Mucosa of gallbladder (tissue), 1 donor: ENCODE data around the gene SLX1A. TPM values are rescaled to one million over a fixed set of nuclear protein-coding genes. Genes with fewer than 3 reads are reported as not detected.
"Not testable (repeated sequence)": the region's sequence is repeated elsewhere in the genome, so short reads cannot be mapped to it uniquely, and the experiment has no call there.

ENCODE experiments used
- DNase-seq: peaks from one replicate; pipeline ENCODE4 v3.0.0-alpha.2; 2020; ENCODE audit warnings: low spot score
- total RNA-seq: library from RNA; stranded (reverse); gene quantifications from one replicate; pipeline ENCODE4 v1.2.1, GENCODE V29; 2021
- donor health status: DM: no; HTN: no; CAD: no.

SLX1A gene
- total RNA-seq, 1 donor from 2014 or later, result 70.4 TPM

DNA sequence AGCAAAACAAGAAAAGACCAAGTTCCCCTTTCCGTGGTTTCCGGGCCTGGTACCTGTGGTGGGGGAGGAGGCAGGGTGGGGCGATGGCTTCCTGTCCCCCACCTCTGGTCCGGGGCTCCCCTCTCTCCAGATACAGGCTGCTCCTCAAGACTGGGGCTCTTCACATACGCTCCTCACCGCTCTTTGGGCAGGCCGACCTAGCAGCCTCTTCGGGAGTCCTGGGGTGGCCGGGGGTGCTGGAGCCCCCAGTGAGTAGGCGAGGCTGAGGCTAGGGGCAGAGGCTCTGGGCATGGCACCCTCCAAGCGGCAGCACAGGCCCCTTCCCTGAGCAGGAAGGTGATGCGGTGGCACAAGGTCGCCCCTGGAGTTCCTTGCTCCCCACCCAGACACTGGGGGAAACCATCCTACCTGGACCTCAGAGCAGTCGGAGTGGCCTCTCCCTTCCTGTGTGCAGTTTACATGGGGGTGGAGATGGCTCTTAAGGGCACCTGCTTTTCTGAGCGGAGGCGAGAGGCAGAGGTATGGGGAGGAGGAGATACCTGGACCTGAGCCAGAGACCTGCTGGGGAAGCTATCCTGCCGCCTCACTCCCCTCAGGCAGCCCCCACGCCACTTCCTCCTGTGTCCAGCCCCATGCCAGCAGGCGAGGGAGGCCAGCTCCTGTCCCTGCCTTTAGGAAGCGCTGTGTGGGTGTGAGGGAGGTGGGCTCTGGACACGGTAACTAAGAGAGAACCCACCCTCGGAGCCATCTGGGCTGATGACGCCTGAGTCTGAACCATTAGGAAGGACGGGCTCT lies 9.4 kb upstream of the SLX1A start:
- DNase-seq, result peak; percentile 34

DNA sequence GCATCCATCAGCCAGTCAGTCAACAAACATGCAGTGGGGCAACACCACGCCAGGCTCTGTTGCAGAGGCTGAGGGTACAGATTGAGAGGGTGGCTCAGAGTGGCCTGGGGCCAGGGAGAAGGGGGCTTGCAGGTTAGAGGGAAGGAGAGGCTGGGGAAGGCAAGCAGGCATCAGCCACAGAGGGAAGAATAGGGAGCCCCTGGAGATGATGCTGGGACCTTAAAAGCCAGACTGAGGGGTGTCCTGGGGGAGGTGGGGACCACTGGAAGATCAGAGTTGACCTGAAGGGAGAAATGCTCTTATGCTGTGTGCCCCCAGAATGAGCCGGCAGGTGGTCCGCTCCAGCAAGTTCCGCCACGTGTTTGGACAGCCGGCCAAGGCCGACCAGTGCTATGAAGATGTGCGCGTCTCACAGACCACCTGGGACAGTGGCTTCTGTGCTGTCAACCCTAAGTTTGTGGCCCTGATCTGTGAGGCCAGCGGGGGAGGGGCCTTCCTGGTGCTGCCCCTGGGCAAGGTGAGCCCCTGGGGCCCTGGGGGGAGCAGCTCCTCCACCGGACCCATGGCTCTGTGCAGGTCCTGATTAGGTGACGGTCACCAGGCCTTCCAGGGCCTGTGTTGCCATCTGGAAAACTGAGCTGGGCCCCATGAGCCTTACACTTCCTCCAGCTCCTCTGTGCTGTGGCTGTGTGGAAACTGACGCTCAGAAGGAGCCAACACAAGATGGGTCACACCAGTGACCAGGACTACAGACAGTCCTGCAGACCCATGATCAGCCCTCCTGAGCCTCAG lies 8.6 kb upstream of the SLX1A start:
- peak; percentile 11 for DNase-seq

DNA sequence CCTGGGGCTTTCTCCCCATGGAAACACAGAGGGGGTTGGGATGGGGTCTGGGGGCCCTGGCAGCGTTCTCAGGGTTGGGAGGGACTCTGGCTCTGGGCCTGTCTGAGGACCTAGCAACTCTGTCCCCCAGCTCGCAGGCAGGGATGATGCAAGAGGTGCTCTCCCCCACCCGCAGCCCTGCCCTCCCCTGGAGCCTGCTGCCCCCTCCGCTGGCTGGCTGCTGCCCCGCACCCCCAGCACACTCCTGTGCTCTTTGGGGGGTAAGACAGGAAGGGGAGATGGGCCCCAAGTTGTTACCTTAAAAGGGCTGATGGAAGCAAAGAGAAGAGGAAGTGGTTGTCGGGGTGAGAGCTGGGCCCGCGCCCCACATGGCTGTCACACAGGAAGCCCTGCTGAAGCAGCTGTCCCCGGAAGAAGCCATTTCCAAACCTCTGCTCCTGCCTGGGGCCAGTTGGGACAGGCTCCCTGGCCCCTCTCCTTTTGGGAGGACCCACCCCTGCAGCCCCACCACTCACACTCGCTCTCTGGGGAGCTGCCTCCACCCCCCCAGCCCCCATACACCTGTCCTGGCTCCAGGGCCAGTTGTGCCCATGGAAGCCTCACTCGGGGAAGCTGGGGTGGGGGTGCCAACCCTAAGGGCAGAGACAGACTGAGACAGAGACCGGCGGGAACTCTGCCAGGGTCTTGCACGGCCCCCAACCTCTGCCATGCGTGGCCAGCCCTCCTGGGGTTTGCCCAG lies 7.8 kb upstream of the SLX1A start:
- peak; percentile 61 for DNase-seq

DNA sequence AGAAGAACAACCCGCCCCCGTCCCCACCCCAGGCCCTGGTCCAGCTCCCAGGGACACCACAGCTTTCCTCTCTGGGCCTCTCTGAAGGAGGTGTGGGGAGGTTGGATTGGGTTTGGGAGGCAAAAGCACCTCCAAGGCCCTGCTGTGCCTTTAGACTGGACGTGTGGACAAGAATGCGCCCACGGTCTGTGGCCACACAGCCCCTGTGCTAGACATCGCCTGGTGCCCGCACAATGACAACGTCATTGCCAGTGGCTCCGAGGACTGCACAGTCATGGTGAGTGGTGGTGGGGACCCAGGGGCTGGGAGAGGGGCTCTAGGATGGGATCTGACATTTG lies 7.3 kb upstream of the SLX1A start:
- DNase-seq, result no peak

DNA sequence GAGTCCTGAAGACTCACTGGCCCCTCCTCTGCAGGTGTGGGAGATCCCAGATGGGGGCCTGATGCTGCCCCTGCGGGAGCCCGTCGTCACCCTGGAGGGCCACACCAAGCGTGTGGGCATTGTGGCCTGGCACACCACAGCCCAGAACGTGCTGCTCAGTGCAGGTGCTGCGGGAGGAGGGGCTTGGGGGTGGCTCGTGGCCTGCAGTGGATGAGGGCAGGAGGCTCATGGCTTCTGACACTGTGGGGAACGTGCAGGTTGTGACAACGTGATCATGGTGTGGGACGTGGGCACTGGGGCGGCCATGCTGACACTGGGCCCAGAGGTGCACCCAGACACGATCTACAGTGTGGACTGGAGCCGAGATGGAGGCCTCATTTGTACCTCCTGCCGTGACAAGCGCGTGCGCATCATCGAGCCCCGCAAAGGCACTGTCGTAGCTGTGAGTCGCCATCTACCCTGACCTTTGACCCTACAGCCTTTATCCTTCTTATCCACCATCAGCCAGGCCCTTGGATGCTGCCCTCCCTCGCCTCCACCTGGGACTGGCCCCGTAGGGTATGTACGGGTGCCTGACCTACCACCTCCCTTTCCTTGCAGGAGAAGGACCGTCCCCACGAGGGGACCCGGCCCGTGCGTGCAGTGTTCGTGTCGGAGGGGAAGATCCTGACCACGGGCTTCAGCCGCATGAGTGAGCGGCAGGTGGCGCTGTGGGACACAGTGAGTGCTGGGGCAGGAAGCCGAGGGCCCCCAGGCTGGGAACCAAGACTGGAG lies 6.7 kb upstream of the SLX1A start:
- DNase-seq, result peak; percentile 72

DNA sequence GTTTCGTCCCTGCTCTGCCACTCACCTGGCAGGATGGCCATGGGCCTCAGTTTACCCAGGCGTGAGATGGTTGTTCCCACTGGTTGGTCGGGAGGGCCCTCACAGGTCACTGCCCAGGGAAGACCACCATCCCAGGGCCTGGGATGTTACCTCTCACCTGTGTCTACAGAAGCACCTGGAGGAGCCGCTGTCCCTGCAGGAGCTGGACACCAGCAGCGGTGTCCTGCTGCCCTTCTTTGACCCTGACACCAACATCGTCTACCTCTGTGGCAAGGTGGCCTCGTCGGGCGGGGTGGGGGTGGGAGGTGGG lies 6.2 kb upstream of the SLX1A start:
- no peak for DNase-seq

DNA sequence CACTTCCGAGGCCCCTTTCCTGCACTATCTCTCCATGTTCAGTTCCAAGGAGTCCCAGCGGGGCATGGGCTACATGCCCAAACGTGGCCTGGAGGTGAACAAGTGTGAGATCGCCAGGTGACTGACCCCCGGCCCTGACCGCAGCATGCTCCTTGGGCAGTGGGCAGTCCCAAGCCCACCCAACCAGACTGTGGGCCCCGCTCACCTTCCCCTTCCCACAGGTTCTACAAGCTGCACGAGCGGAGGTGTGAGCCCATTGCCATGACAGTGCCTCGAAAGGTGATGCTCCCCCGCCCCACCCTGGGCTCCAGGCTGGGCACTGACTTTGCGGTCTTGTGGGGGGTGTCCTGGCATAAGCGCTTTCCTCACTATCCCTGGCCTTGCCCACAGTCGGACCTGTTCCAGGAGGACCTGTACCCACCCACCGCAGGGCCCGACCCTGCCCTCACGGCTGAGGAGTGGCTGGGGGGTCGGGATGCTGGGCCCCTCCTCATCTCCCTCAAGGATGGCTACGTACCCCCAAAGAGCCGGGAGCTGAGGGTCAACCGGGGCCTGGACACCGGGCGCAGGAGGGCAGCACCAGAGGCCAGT lies 5.6 kb upstream of the SLX1A start:
- no peak for DNase-seq

DNA sequence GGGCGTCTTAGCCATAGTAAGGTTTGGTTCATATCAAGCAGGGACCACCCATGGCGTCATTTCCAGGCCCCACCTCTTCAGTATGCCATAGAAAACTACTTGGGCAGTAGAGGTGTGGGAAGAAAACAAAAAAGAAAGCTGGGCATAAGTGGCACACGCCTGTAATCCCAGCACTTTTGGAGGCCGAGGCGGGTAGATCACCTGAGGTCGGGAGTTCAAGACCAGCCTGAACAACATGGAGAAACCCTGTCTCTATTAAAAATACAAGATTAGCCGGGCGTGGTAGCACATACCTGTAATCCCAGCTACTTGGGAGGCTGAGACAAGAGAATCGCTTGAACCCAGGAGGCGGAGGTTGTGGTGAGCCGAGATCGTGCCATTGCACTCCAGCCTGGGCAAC lies 2.5 kb upstream of the SLX1A start:
- DNase-seq, result not testable (repeated sequence)

DNA sequence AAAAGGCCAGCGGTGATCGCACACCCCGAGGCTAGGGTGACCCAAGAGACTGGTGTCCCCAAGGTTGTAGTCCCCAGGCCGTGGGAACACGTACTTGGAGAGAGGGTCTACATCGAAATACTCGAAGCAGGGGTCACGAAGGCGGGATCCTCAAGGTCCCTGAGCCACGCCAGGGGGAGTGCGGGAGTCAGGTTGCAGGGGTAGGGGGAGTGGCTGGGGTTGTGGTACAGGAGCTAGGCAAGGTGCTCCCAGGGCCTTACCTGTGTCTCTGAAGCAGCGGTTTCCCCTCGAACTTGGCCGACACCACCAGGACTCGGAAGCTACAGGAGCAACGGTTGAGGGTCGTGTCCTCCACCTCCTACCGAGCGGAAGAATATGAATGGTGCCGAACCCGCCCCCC lies 577 bp upstream of the SLX1A start:
- DNase-seq, result not testable (repeated sequence)

DNA sequence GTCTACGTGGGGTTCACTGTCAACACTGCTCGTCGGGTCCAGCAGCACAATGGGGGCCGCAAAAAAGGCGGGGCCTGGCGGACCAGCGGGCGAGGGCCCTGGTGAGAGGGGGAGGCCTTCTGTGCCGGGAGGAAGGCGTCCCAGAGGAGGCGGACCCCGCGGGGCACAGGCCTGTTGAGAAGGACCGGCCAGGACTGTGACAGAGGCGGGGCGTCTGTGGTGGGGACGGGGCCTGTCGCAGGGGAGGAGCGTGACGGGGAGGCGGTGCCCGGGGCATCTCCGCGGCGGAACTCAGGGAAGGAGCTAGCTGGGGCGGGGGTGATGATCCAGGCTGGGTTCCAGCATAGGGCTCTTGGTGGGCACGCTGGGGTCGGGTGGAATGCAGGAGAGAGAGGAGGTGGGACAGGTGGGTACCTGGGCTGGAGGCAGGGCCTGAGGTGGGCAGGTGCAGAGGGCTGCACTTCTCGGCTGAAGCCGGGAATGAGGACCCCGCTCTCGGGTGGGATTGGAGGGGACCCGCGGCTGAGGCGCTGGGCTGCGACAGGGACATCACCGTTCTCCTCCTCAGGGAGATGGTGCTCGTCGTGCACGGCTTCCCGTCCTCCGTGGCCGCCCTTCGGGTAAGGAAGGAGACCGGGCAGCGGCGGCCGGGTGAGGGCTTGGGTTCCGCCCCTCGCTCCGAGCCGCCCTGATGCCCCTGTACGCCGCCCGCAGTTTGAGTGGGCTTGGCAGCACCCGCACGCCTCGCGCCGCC lies 674 bp downstream of the SLX1A start:
- peak; percentile 10 for DNase-seq

DNA sequence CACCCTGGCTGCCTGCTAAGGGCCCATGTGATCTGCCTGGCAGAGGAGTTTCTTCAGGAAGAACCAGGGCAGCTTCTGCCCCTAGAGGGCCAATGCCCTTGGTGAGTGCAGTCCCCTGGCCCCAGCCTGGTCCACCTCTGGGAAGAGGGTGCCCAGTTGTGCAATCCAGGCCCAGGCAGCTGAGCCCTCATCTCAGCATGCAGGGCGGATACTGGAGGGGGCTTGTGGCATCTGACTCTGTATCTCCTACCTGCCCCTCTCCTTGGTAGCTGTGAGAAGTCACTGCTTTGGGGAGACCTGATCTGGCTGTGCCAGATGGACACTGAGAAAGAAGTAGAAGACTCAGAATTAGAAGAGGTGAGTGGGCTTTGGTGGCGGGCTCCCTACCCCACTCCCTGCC lies 3.3 kb downstream of the SLX1A start:
- DNase-seq, result not testable (repeated sequence)

DNA sequence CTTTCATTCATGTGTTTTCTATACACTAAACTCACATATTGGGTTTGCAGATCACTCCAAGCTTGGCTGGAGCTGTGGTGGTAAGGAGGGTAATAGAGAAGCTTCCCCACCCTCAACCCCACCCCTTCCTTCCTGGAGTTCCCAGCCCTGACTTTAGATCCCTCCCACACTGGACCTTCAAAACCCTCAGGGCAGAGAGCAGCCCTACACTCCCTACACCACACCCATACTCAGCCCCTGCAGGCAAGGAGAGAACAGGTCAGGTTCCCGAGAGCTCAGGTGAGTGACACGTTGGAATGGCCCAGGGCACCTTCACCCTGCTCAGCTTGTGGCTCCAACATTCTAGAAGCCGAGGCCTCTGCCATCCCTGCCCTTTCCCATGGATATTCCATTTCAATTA lies 5.4 kb downstream of the SLX1A start, which contains the start of gene SULT1A3:
SULT1A3 (plus strand) TSS at position 207 of the 400 bp plus-strand sequence. CDS start 1,474 bp downstream, outside the sequence.
- DNase-seq, result not testable (repeated sequence)

DNA sequence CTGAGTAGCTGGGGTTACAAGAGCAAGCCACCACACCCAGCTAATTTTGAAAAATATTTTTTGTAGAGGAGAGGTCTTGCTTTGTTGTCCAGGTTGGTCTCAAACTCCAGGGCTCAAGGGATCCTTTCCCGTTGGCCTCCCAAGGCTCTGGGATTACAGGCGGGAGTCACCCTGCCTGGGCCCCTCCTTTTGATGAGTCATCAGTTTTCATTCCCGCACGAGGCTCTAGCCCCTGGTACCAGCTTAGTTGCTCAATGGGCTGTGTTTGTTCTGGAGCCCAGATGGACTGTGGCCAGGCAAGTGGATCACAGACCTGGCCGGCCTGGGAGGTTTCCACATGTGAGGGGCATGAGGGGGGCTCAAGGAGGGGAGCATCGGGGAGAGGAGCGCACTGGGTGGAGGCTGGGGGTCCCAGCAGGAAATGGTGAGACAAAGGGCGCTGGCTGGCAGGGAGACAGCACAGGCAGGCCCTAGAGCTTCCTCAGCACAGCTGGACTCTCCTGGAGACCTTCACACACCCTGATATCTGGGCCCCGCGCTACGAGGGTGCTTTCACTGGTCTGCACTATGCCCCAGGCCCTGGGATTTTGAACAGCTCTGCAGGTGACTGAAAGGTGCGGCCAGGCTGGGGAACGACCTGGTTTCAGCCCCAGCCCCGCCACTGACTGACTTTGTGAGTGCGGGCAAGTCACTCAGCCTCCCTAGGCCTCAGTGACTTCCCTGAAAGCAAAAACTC lies 6.1 kb downstream of the SLX1A start:
- DNase-seq, result not testable (repeated sequence)

DNA sequence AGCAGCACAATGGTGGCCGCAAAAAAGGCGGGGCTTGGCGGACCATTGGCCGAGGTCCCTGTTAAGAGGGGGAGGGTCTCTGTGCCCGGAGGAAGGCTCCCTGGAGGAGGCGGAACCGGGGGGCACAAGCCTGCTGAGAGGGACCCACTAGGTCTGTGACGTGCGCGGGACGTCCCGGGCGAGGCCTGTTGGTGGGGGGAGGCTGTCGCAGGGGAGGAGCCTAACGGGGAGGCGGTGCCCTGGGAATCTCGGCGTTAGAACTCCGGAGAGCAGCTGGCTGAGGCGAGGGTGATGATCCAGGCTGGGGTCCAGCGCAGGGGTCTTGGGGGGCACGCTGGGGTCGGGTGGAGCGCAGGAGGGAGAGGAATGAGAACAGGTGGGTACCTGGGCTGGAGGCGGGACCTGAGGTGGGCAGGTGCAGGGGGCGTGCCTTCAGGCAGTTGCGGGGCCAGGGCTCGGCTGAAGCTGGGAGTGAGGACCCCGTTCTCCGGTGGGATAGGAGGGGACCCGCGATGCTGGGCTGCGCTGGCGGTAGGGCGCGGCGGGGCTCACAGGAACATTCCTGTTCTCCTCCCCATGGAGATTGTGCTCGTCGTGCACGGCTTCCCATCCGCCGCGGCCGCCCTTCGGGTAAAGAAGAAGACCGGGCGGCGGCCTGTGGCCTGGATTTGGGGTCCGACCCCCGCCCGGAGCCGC lies 12.0 kb downstream of the SLX1A start:
- peak; percentile 10 for DNase-seq

DNA sequence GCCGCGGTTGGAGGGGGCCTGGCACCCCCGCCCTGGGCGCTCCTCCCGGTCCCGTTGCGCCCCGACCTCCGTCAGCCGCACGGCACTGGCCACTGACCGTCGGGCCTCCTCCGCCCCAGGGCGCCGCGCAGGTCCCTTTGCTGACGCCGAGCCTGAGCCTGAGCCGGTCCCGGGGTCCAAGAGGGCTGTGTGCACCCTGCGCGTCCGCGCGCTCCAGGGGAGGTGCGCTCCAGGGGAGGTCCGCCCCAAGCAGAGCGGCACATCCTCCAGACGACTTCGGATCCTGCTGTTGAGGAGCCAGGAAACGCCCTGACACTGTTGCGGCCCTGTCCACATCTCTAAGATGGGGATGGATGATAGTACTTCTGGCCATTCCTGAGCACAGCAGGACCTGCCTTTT lies 12.6 kb downstream of the SLX1A start:
- DNase-seq, result not testable (repeated sequence)

DNA sequence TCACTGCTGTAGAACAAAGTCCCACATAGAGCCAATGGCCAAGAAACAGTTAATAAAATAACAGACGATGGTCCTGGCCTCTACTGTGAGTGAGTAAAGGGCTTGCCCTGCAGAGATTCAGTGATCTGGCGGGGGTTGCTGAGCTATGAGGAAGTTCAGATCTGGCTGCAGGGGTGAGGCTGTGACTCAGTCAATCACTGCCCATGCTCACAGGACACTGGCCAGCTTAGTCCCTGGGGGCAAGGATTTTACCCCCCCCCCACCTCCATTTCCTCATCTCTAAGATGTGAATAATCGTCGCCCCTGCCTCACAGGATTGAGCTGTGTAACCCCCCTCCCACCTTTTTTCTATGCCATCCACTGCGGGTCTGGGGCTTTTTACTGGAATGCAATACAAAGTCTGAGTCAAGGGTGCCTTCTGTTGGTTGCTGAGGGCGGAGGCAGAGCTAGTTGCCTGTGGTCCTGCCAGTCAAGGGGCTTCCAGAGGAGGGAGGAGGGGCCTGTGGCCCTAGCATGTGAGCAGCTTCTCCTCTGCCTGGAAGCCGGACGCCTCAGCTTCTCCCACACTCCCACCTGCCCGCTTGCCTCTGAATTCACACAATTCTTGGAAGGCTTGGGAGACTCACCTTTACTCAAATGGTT lies 13.5 kb downstream of the SLX1A start:
- DNase-seq, result peak; percentile 21

DNA sequence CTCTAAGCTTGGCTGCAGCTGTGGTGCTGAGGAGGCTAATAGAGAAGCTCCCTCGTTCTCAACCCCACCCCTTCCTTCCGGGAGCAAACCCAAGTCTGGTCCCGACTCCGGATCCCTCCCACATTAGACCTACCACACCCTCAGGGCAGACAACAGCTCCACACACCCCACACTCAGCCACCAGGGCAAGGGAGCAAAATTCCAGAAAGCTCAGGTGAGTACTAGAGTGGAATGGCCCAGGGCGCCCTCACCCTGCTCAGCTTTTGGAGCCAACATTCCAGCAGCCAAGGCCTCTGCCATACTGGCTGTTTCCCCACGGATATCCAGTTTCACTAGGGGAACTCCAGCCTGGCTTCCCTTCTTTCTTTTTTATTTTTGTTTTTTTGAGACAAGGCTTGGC lies 15.4 kb downstream of the SLX1A start:
- DNase-seq, result peak; percentile 47

DNA sequence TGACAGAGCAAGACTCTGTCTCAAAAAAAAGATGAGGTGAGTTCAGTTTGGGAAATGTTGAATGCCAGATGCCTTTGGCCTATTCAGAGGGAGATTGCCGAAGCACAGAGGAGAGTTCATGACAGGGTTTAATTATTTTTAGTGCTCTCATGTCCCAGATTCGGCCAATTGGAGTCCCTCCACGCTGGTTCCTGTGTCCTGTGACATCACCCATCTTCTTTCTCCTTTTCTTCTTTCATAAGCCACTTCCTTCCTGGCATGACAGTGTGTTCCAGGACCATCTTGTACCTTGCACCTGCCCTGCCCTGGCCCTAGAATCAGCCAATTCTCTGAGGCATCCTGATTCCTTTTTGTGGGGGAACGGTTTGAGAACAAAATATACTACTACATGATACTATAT lies 17.7 kb downstream of the SLX1A start:
- not testable (repeated sequence) for DNase-seq

DNA sequence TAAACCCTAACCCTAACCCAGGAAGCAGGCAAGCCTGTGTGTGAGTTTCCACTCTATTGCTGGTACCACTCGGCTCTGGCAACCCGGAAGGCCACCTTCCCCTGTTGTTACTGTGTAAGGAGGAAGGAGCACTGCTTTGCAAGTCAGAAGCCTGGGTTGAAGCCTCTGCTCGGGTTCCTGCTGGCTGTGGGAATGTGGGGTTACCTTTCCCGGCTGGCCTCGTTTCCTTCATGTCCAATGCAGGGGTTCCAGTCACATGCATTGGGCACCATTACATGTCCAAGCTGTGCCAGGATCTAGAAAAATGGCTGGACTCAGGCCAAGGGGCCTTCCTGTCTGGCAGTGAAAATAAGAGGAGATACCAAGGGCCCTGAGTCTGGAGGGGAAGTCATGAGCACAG lies 23.4 kb downstream of the SLX1A start:
- peak; percentile 9 for DNase-seq
